ENCODE data around the gene IQGAP2. TPM values are rescaled to one million over a fixed set of nuclear protein-coding genes. Genes with fewer than 3 reads are reported as not detected.

Gene IQGAP2
- total and polyA plus RNA-seq, 9 of the 15 experiments (the other 6 are each of a cell fraction or from before 2014, with no cell fraction given), result 8.7 to 23.2 (median 17.4) TPM

- no TSS peak for BruUV-seq (replicated peaks)
- Histone ChIP-seq H3K4me3 (no peak overlapping the region), H3K36me3 (ENCODE audit: control insufficient read depth, insufficient read depth, low read length) (peaks cover 20% of the 10 kb centered on the region), H3K9ac (ENCODE audit: insufficient read depth in 1 of 2, low read depth in 2 of 2, low read length in 2 of 2) (no peak overlapping the region), H2AFZ (ENCODE audit: low read depth, low read length) (no peak overlapping the region), H3K79me2 (ENCODE audit: control insufficient read depth, insufficient read depth, low read length) (peaks cover 6% of the 10 kb centered on the region; the same call in 1 of the 3 replicates), H3K4me2 (ENCODE audit: insufficient read depth, low read length) (no peak overlapping the region), H3K27me3 (ENCODE audit: control insufficient read depth in 2 of 2, insufficient read depth in 2 of 2, low read length in 2 of 2) (no peaks in the 10 kb centered on the region), H4K20me1 (replicated peaks; ENCODE audit: control insufficient read depth, insufficient read depth, low read length) (no peaks in the 10 kb centered on the region), H3K9me3 (replicated peaks; ENCODE audit: control insufficient read depth, insufficient read depth, low read depth, low read length) (peaks cover 4% of the 10 kb centered on the region), H3K9me1 (ENCODE audit: control insufficient read depth, insufficient read depth, low read length) (no peaks in the 10 kb centered on the region), H3K27ac (ENCODE audit: extremely low read depth, low read depth, low read length) (no peak overlapping the region), H3K4me1 (replicated peaks in 1 of 2; ENCODE audit: control insufficient read depth in 2 of 2, insufficient read depth in 2 of 2, low read length in 2 of 2) (0 out of 5 replicates have a peak, but pooled peaks cover 0 to 3% of the 10 kb centered on the region in 2 experiments)
- CTCF ChIA-PET (ENCODE audit: low intra/inter-chr PET ratio), result no interaction called here
- ATAC-seq (no peak), DNase-seq (ENCODE audit: extremely low read depth in 1 of 4, low spot score in 3 of 4) (no peak), FAIRE-seq (no peak)
- no peak for TF ChIP-seq SRSF3 (IDR thresholded peaks at IDR 0.05; ENCODE audit: insufficient read depth, low read length)
- peak in 1 of 2 experiments; percentile 29; a peak in 1 of 3 replicates for TF ChIP-seq CBX3 (IDR thresholded peaks at IDR 0.05; ENCODE audit: borderline replicate concordance in 1 of 2, low read length in 2 of 2)
- TF ChIP-seq XRCC4 (IDR thresholded peaks at IDR 0.05; ENCODE audit: extremely low read depth, insufficient read depth, insufficient read length), result no peak
- TF ChIP-seq CBFA2T2 (conservative IDR thresholded peaks at IDR 0.05), result no peak
- TF ChIP-seq NFIC (IDR thresholded peaks at IDR 0.05), result no peak
- TF ChIP-seq NR3C1 (CRISPR knock-in tag; IDR thresholded peaks at IDR 0.05), result no peak
- TF ChIP-seq ERF (CRISPR knock-in tag; IDR thresholded peaks at IDR 0.05), result no peak
- TF ChIP-seq ADNP (tag; IDR thresholded peaks at IDR 0.05), result no peak
- TF ChIP-seq GTF2F1 (IDR thresholded peaks at IDR 0.05; ENCODE audit: low read depth, low read length), result no peak
- no peak for TF ChIP-seq ARID4B (CRISPR knock-in tag; IDR thresholded peaks at IDR 0.05)
- TF ChIP-seq ATF1 (CRISPR knock-in tag; IDR thresholded peaks at IDR 0.05), result no peak
- no peak for TF ChIP-seq ATF1 (tag; IDR thresholded peaks at IDR 0.05)
- TF ChIP-seq CBFA2T3 (IDR thresholded peaks at IDR 0.05), result no peak
- TF ChIP-seq SP1 (CRISPR knock-in tag; IDR thresholded peaks at IDR 0.05), result no peak
- TF ChIP-seq RBM25 (IDR thresholded peaks at IDR 0.05; ENCODE audit: low read depth, low read length, severe bottlenecking), result peak; percentile 26
- TF ChIP-seq LEF1 (IDR thresholded peaks at IDR 0.05), result no peak
- TF ChIP-seq KDM2B (CRISPR knock-in tag; IDR thresholded peaks at IDR 0.05), result no peak
- TF ChIP-seq ZNF431 (CRISPR knock-in tag; IDR thresholded peaks at IDR 0.05), result peak; percentile 95
- no peak for TF ChIP-seq BCOR (IDR thresholded peaks at IDR 0.05)
- TF ChIP-seq PHB (CRISPR knock-in tag; IDR thresholded peaks at IDR 0.05), result no peak
- no peak for TF ChIP-seq ZNF589 (CRISPR knock-in tag; IDR thresholded peaks at IDR 0.05; ENCODE audit: low read depth)
- in situ Hi-C loops (cut with MboI), result no loop called here
- intact Hi-C loops (cut with micrococcal nuclease), result no loop called here
- 81% methylated on average over 5 of the region's 5 CpGs for WGBS (ENCODE audit: insufficient coverage, low coverage, missing lambda C conversion rate)
- POLR2A ChIA-PET, result no interaction called here
Observed at GRCh38 chr5:76729373-76730290, 326.5 kb downstream of the IQGAP2 start.
